ENCODE results near the gene MMP24OS.
A peak's percentile ranks its signal among the peaks of the same experiment; 100 is the strongest.
"Not testable (repeated sequence)": the region's sequence is repeated elsewhere in the genome, so short reads cannot be mapped to it uniquely, and the experiment has no call there.

MMP24OS gene

DNA sequence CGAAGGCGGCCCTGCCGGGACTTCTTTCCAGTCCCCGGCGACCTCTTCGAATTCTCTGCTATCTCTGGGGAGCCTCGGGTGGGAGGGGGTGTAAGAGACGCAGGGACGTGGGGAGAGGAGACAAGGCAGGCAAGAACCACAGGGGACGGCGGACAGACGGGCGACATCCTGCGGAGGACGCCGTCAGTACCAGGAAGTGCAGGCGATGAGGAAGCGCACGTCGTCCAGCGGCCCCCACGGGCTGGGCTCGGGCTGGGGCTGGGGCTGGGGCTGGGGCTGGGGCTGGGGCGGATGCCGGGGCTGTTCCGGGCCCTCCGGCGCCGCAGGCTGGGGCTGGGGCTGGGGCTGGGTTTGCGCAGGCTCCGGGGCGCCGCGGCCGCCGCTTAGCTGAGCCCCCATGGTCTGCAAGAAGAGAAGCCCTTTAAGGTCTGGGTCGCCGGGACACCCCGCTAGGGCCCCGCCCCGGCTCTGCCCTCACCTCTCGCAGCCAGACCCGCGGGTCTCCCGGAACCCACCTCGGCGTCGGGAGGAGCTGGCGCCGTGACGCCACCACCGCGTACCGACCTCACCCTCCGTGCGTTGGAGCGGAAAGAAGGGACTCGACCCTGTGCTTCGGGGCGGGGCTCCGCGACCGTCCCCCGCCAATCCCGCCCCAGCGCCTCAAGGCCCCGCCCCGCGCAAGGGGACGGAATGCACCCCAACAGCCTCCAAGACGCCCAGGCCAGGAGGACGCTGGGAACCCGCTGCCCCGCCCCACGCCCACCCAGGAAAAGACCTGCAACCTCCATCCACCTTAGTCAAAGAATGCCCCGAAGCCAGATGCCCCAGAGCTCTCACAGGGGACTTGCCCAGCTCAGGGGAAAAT is at the start of gene MMP24OS:
MMP24OS (minus strand) TSS at position 592 of the 865 bp plus-strand sequence; CDS start at position 399, 193 bp downstream.
- DNase-seq (ENCODE audit: low read depth in 2 of 2, low spot score in 1 of 2) = peak; percentile 66 to 79

DNA sequence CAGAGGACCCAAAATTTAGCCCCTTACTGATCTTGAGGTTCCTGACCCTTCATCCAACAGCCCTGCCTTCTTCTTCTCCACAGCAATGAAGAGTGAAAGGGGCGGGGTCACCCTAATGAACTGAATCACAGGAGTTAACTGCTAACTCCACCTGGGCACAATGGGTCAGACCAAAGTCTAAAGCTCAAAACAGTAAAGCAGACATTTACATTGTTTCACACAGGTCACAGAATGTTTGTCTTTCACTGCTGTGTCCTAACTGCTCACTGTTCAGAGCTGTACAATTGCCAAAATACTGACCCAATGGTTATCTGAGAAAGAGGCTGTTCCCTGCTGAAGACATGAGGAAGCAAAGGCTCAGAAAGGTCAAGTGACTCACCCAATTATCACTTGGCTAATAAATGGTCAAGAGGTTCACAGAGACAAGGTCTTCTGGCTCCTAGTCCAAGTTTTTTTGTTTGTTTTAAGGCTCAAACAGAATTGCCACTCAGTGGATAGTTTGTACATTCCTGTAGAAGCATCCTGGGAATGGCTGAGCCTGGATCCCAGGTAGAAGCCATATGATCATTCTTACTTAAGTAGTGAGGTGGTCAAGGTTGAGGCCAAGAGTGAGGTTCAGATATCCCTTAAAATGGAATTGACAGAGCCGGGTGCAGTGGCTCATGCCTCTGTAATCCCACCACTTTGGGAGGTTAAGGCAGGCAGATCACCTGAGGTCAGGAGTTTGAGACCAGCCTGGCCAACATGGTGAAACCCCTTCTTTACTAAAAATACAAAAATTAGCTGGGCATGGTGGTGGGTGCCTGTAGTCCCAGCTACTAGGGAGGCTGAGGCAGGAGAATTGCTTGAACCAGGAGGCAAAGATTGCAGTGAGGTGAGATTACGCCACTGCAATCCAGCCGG is 49.4 kb upstream of the MMP24OS start:
- no peak for DNase-seq (ENCODE audit: low read depth in 2 of 2, low spot score in 1 of 2)

DNA sequence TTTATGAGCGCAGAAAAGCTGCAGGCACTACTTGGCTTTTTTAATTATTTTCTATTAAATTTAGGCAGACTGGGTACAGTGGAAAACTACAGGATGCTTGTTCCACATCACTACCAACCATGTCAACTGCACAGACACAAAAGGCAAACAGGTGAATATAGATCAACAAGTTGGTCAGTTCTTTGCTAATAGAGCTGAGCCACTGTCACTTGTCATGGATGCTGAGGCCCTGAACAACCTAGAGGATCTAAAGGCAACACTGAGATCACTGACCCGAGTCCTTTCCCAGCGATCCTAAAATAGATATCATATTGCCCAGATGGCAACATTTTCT is 48.8 kb upstream of the MMP24OS start:
- no peak for DNase-seq (ENCODE audit: low read depth in 2 of 2, low spot score in 1 of 2)

DNA sequence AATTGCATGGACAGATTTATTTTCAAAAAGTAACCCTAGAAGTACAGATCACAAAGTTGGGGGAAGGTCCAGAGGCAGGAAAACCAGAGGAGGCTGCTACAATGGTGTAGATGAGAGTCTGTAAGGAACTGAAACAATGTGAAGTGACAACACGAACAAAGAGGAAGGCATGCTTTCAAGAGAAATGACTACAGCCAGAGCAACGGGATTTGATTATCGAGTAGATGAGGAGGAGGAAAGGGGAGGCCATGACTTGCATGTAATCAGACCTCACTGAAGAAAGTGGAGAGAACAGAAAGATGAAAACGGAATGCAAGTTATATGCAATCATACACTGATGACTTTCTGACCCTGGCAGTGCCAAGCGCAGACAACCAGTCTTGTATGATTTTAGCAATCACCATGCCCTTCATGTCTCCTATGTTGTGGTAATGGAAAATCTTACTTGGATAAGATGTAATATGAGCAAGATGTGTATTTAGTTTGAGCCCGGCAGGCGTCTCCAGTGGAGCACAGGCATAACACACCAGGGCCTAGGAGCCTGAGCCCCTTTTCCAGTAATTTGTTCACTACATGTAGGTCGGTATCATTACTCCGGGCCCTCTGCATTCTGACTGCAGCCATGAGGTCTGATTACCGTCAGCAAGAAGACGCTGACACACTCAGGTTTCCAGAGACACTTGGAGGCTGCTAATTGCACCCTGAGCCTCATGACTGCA is 48.3 kb upstream of the MMP24OS start:
- DNase-seq (ENCODE audit: low read depth in 2 of 2, low spot score in 1 of 2) = no peak

DNA sequence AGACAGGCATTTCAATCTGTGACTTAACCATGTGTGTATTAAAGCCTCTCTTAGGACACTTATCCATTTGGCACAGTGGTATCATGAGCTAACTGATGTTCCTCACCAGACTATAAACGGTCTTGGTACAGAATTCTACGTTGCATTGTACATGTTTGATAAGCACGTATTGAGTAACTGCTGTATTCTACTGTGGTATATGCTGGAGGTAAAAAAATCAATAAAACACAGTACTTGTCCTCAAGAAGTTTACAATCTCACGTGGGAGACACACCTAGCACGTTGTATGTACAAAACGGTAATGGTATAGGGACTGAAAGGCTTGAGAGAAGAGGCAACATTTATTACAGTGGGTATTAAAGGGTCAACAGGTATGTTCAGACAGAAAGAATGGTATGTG is 47.5 kb upstream of the MMP24OS start:
- DNase-seq (ENCODE audit: low read depth in 2 of 2, low spot score in 1 of 2) = no peak

DNA sequence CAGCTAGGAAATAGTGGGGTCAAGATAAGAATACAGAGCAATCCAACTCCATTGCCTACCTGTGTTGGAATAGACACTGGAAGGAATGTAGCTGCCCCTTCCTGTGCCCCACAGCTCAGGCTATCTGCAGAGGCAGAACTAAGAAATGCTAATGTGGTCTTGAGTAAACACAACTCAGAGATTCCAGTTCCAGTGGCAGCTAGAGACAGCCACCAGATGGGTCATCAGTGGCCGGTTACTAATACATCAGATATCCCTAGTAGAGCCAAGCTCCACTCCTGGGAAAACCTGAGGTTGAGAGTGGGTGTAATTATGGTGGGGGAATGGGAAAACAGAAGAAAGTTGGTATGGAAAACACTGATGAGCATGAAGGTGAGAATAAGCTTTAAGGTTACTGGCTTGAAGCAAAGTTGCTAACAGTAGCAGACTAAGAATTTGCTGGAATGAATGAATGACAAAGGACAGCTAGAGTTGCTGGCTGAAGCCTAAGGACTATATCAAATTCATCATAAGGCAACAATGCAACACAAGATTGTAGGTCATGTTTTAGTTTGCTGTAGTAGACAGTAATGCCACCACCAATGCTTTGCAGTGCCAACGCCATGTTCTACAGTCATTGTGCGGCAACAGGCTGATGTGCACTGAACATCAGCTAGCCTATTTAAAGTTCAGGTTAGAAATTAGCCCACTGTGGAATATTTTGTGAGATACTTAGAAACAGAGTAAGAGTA is 42.6 kb upstream of the MMP24OS start:
- DNase-seq (ENCODE audit: low read depth in 2 of 2, low spot score in 1 of 2) = no peak

DNA sequence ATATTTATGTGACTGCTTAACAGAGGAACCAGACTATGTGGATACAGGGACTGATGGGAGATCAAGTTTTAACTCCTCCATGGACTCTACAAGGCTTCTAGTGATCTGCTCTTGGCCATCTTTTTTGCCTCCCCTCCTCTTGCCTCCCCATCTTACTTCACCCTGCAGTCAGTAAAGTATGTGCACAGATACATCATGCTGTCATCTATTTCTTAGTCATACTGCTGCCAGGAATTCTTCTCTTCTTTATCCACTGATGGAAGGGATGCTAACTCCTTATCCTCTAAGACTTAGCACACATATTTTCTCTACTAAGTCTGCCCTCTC is 41.9 kb upstream of the MMP24OS start:
- DNase-seq (ENCODE audit: low read depth in 2 of 2, low spot score in 1 of 2) = no peak

DNA sequence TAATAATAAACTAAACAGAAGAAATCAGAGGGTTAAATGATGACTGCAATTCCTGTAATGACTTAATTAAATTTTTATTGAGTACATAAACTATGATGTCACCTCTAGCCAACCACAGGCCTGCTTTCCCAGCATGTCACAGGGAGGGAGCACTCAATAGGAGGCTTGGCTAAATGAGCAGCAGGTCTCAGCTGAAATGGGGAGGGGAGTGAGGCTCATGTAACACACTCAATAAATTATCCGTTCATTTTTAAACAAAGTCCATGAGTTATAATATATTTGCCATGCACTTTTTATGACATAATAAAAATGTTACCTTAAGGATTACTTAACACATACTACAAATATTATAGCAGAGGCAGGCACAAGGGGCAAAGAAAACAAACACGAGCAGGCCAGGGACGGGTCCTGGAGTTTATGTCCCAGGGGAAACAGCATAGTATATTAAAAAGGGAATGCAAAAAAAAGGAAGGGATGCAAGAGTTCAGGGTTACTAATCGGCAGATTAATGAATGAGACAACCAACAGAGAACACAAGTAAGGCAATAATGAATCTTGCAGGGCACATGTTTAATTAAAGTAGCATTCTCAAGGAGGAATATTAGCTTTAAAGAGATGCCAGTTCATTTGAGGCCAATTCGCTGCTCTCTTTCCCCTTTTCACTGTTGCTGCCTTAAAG is 41.4 kb upstream of the MMP24OS start:
- no peak for DNase-seq (ENCODE audit: low read depth in 2 of 2, low spot score in 1 of 2)

DNA sequence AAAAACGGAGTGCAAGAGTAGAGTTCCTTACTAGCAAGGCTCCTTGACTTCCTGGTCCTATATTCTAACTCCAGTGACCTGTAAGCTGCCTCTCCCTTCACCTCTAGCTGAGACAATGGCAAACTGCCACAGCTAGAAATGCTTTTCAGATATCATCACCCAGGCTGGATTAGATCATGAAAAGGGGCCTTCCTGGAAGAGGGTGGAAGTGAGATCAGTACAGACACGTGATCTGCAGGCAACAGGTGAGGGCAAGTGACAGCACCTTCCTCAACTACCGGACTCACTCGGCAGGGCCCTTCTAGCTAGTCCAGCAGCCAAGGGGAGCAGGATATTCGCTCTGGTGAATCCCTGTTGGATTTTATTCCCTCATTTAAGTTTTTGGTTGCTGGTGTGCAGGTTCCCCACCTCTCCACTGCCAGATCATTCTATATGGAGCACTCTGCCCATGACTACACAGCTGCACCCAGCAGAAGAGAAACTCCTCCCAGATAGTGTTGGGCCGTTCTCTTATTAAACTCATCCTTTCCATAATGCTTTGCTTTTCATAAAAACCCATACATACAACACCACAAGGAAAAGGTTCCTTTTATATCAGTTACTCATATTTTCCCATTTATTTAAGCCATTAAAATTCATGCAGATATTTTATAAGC is 40.7 kb upstream of the MMP24OS start:
- DNase-seq (ENCODE audit: low read depth in 2 of 2, low spot score in 1 of 2) = no peak

DNA sequence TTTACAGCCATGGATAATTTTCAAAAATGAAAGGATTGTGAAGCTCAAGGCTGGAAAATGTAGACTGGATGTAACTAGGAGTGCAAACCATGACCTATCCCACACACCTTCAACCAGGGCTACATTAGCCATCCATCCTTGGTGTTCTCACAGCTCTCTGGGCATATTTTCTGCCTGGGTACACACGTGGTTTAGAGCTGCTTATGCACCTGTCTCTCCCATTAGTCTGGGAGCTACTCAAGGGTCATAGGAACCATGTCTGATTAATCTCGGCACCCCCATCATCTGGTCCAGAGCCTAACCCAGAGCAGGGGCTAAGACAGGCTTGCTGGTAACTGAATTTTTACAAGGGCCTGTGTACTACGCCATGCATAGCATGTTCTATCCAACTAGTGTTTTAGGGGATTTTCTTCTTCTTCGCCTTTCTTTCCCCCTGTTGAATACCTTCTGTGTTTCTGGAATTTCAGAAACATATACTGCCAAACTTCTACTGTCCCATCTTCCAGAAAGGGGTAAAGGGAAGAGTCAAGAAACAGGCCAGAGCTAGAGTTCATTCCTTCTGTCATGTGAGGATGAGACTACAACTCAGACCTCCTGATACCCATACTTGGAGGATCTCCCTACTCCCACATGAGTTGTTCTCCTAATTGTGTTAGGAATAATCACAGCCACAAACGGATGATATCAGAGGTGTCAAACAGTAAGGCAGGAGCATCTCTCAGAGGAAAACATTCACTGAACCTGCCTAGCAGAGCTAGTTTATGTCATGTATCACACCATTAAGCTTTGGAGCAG is 39.7 kb upstream of the MMP24OS start:
- DNase-seq (ENCODE audit: low read depth in 2 of 2, low spot score in 1 of 2) = no peak

DNA sequence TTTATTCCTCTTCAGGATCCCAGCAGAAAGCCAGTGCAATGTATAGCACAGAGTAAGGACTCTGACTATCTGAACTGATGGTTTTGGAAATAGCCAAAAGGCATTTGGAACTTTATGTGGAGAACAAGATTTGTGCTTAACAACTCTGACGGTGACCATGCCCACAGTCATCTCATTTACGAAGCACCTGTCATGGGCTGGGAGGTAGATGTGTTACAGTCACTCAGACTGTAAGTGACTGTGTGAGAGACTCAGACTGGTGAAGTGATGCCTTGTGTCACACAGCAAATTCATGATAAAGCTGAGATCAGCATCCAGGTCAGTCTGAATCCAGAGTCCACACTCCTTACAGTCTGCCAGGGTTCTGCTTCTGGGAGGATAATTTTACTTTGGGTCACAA is 38.2 kb upstream of the MMP24OS start:
- no peak for DNase-seq (ENCODE audit: low read depth in 2 of 2, low spot score in 1 of 2)

DNA sequence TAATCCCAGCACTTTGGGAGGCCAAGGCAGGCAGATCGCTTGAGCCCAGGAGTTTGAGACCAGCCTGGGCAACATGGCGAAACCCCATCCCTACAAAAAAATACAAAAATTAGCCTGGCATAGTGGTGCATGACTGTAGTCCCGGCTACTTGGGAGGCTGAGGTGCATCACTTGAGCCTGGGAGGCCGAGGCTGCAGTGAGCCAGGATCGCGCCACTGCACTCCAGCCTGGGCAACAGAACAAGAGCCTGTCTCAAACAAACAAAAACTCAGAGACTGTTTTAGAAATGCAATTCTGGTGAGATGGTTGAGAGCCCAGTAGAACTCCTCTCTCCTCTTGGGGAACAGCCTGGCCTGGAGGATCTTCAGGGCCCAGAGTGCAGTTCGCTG is 37.7 kb upstream of the MMP24OS start:
- DNase-seq (ENCODE audit: low read depth in 2 of 2, low spot score in 1 of 2) = not testable (repeated sequence)

DNA sequence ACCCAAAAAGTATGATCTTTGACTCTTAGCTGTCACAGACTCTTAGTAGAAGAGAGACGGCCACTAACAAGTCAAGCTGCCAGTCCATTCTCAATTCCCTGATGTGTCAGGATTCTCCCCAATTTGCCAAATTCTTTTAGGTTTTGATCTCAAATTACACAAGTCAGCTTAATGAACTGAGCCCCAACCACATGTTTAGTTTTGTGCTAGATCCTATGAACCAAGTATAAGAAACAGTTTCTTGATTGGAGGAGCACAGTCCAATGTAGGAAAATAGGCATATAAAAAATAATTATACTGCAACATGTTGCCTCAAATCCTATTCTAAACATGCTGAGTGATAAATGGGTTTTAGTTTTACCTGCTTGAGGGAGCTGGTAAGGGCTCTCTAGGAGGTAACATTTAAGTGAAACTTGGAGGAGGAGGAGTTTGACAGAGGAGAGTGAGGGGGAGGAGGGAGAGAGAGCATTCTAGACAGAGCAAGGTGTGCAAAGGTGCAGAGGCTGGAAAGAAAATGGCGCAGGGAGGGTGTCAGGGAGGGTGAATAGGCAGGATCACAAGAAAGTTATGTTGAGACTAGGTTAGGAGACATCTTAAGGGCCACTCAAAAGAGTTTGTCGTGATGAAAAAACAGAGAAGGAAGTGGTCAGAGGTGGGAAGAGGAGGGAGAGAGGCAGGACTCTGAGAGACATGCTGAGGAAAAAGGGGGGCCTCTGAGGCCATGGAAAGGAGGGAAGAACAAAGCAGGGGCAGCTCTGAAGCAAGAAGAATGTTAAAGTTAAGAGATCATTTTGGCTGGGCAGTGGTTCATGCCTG is 37.1 kb upstream of the MMP24OS start:
- DNase-seq (ENCODE audit: low read depth in 2 of 2, low spot score in 1 of 2) = no peak

DNA sequence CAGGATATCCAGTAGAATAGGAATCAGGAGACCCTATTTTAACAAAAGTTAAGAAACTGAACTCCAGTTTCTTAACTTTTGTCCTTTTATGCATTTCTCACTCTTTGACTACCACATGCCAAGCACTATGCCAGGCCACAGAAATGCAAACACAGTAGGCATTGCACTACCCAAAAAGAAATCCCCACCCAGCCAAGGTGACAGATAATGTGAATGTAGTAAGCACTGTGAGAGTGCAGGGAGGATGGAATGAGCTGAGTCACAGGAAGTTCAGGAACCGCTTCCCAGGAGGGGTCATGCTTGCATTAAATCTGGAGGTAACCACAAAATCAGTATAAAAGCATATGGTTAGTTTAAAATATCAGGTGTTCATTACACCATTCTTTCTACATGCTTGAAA is 34.4 kb upstream of the MMP24OS start:
- DNase-seq (ENCODE audit: low read depth in 2 of 2, low spot score in 1 of 2) = no peak

DNA sequence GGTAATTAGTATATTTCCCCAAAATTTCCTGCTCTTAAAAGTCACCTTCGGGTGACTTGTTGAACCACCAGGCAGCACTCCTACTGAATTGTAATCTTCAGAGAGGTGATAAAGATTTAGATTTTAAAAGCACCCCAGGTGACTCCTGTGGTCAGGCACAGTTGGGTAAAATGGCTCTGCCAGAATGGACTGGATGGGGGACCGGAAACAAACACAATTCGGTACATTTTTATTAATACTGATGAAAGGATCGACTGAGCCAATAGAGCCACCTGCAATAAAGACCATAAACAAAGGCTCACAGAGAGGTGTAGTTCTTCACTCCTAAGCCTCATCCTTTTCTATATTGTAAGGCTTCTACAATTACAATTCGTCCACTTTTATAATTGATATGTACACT is 33.9 kb upstream of the MMP24OS start:
- no peak for DNase-seq (ENCODE audit: low read depth in 2 of 2, low spot score in 1 of 2)

DNA sequence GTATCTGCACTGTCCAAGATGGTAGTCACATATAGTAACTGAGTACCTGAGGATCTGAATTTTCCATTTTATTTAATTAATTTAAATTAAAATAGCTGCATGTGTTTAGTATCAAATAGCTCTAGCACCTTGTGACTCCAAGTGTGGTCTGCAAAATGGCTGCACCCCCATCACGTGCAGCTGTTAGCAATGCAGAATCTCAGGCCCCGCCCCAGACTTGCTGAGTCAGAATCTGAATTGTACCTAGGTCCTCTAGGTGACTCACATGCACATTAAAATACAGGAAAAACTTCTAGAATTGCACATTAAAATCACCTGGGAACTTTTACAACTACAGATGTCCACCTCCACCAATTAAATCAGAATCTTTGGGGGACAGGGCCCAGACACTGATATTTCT is 33.5 kb upstream of the MMP24OS start:
- DNase-seq (ENCODE audit: low read depth in 2 of 2, low spot score in 1 of 2) = no peak

DNA sequence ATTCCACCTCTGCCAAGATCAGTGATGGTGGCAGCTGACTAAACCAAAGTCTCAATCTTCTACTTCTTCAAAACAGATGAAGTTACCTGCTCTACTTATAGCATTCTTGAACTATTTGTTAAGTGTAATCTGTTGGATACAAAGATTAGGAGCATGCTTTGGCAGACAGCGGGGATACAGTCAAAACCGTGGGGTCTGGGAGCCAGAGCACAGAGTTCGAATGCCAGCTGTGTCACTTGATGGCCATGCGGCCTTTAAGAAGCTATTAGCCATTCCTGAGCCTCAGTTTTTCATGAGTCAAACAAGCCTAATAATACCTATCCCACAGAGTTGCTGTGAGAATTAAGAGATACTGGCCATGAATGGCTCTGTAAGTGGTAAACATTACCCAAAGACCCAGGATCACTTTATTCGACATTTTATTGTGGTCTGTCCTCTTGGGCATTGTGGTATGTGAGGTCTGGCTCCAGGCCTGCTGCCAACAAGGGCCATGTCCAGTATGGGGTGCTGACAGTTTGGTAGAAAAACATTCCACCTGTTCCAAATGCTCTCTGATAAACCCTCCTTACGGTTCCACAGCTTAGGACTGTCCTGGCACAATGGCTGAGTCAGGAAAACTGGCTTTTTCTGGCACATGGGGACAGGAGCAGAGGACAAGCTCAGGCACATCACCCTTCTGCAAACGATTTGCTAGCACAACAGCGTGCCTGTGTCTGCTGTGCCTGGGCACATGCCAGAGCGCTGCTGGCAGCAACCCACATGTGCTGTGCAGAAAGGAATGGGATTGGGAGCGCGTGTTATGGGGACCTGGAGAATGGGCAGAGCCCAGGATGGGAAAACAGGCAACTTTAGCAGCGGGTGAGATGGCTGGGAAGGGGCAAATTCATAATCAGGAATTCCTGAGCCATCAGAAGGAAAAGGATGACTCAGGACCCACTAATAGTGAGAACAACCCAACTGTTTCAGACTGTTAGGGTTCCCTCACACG is 30.0 kb upstream of the MMP24OS start:
- no peak for DNase-seq (ENCODE audit: low read depth in 2 of 2, low spot score in 1 of 2)

Data from stimulated activated CD8-positive, alpha-beta memory T cell treated with anti-CD3 and anti-CD28 coated beads, Interleukin-4, amount 100 ng/mL, for 1 hour (primary cell).